Osteoblast (primary cell): ENCODE measurements around the gene METAP1D. TPM values are rescaled to one million over a fixed set of nuclear protein-coding genes. Genes with fewer than 3 reads are reported as not detected.

Source experiments
- DNase-seq: peaks from one replicate; pipeline ENCODE4 v3.0.0; 2011; ENCODE audit warnings: low spot score, mixed read lengths; ENCODE audit not compliant: insufficient read length; ENCODE audit errors: missing footprints
- H2AFZ ChIP-seq: 2 replicates; pipeline ENCODE4 v1.6.0; 2011; ENCODE audit warnings: mild to moderate bottlenecking, low read length
- H3K27ac ChIP-seq: 2 replicates; pipeline ENCODE4 v1.5.1; 2011; ENCODE audit warnings: mild to moderate bottlenecking, low read depth, low read length, moderate library complexity
- H3K27me3 ChIP-seq: 2 replicates; pipeline ENCODE4 v1.6.0; 2012; ENCODE audit warnings: mild to moderate bottlenecking, control low read depth, inconsistent platforms, low read length, moderate library complexity; ENCODE audit not compliant: insufficient read depth
- H3K36me3 ChIP-seq: 2 replicates; pipeline ENCODE4 v1.5.1; 2011; ENCODE audit warnings: mild to moderate bottlenecking, low read length, control low read depth, moderate library complexity; ENCODE audit not compliant: insufficient read depth
- H3K4me1 ChIP-seq: 2 replicates; pipeline ENCODE4 v1.5.1; 2011; ENCODE audit warnings: mild to moderate bottlenecking, low read length, control low read depth, moderate library complexity; ENCODE audit not compliant: insufficient read depth
- H3K4me2 ChIP-seq: 2 replicates; pipeline ENCODE4 v1.6.0; 2011; ENCODE audit warnings: mild to moderate bottlenecking, low read length; ENCODE audit not compliant: insufficient read depth
- H3K4me3 ChIP-seq: fragments of 200-600 bp; sonication (generic); 3 replicates; pipeline ENCODE4 v1.5.1; 2012; ENCODE audit warnings: mild to moderate bottlenecking, low read length, inconsistent platforms; ENCODE audit not compliant: insufficient read depth
- H3K79me2 ChIP-seq: 2 replicates; pipeline ENCODE4 v1.6.0; 2012; ENCODE audit warnings: mild to moderate bottlenecking, low read length, control low read depth, inconsistent platforms; ENCODE audit not compliant: insufficient read depth
- H3K9me3 ChIP-seq: 2 replicates; pipeline ENCODE4 v1.5.1; 2011; ENCODE audit warnings: low read depth, low read length, control low read depth
- H4K20me1 ChIP-seq: 2 replicates; pipeline ENCODE4 v1.6.0; 2012; ENCODE audit warnings: mild to moderate bottlenecking, low read length, control low read depth; ENCODE audit not compliant: insufficient read depth
- CTCF ChIP-seq: IDR thresholded peaks from 2 replicates; pipeline ENCODE4 v1.5.1; 2011; ENCODE audit warnings: mild to moderate bottlenecking, low read depth, low read length, moderate library complexity; ENCODE audit errors: extremely low read depth
- total RNA-seq: library from RNA; depleted of rRNA; stranded (reverse); fragments of >200 nt; gene quantifications from 2 replicates; pipeline ENCODE4 v1.2.3, GENCODE V29; 2012

METAP1D gene
- total RNA-seq, 1 donor: 11.2 TPM

DNA sequence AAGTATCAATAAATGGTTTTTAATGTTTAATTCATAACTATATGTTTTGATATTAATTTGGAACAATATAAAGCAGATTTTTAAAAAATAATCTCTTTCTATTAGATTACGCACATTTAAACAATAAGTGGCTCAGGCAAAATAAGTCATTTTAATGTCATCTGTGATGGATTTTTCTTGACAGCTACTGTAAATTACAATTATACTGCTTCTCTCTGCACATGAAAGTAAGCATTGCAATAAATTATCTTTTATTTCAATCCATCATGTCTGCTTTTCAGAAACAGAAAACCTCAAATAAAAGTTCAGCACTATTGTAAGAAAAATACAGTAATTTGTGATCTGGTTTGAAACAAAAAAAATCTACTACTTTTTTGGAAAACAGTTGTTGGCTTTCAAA is 74.5 kb downstream of the METAP1D start:
- TF ChIP-seq CTCF: no peak
- no peaks in the 10 kb centered on the region for H4K20me1 ChIP-seq
- no peak overlapping the region for H3K27ac ChIP-seq
- no peaks in the 10 kb centered on the region for H3K4me1 ChIP-seq
- DNase-seq: no peak
- no peaks in the 10 kb centered on the region for H3K36me3 ChIP-seq
- no peaks in the 10 kb centered on the region for H3K79me2 ChIP-seq
- H3K9me3 ChIP-seq: no peaks in the 10 kb centered on the region
- H3K4me3 ChIP-seq: no peak overlapping the region
- H3K27me3 ChIP-seq: no peaks in the 10 kb centered on the region
- no peak overlapping the region for H3K4me2 ChIP-seq
- no peak overlapping the region for H2AFZ ChIP-seq

GRCh38 chr2:172079416-172079815 is 79.7 kb downstream of the METAP1D start:
- no peak overlapping the region for H3K4me2 ChIP-seq

DNA sequence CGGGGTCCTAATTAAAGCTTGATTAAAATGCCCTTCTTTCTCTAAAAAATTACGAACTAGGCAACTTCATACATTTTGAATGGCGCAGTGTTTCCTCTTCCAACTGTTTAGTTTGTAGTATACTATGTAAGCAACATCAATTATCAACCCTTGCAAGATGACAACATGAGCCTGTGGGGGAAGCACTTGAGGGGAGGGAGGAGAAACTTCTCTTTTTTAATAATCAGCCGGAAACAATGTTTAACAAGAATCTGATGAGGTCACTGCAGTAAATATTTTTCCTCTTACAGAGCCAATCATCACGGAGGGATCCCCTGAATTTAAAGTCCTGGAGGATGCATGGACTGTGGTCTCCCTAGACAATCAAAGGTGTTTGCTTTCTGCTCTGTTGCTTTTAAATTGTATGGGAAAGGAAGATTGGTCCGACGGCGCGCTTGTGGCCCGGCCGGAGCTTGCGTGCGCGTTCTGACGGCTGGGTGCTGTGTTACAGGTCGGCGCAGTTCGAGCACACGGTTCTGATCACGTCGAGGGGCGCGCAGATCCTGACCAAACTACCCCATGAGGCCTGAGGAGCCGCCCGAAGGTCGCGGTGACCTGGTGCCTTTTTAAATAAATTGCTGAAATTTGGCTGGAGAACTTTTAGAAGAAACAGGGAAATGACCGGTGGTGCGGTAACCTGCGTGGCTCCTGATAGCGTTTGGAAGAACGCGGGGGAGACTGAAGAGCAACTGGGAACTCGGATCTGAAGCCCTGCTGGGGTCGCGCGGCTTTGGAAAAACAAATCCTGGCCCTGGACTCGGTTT is 80.3 kb downstream of the METAP1D start:
- H3K4me3 ChIP-seq: no peak overlapping the region
- H3K4me2 ChIP-seq: no peak overlapping the region
- peak; percentile 41 for DNase-seq
- no peak for TF ChIP-seq CTCF
- no peaks in the 10 kb centered on the region for H3K36me3 ChIP-seq
- no peaks in the 10 kb centered on the region for H3K79me2 ChIP-seq
- H4K20me1 ChIP-seq: no peaks in the 10 kb centered on the region
- H2AFZ ChIP-seq: no peak overlapping the region
- H3K4me1 ChIP-seq: peaks cover 23% of the 10 kb centered on the region
- H3K9me3 ChIP-seq: no peaks in the 10 kb centered on the region
- H3K27me3 ChIP-seq: peaks cover 10% of the 10 kb centered on the region
- no peak overlapping the region for H3K27ac ChIP-seq

More at GRCh38 chr2:172079416-172079815, 79.7 kb downstream of the METAP1D start:
- Histone ChIP-seq H2AFZ (no peak overlapping the region), H3K27me3 (peaks cover 10% of the 10 kb centered on the region), H4K20me1 (no peaks in the 10 kb centered on the region), H3K4me1 (peaks cover 20% of the 10 kb centered on the region), H3K79me2 (no peaks in the 10 kb centered on the region), H3K27ac (no peak overlapping the region), H3K9me3 (no peaks in the 10 kb centered on the region), H3K4me3 (no peak overlapping the region), H3K36me3 (no peaks in the 10 kb centered on the region)
- TF ChIP-seq CTCF: no peak
- DNase-seq: peak; percentile 19

GRCh38 chr2:172080641-172081220 is 81.0 kb downstream of the METAP1D start:
- no peak overlapping the region for H3K4me3 ChIP-seq
- H3K79me2 ChIP-seq: no peaks in the 10 kb centered on the region
- H2AFZ ChIP-seq: no peak overlapping the region
- H3K4me2 ChIP-seq: no peak overlapping the region
- peak; percentile 21 for DNase-seq
- peaks cover 23% of the 10 kb centered on the region for H3K4me1 ChIP-seq
- no peaks in the 10 kb centered on the region for H3K9me3 ChIP-seq
- no peaks in the 10 kb centered on the region for H4K20me1 ChIP-seq
- no peak for TF ChIP-seq CTCF
- no peaks in the 10 kb centered on the region for H3K36me3 ChIP-seq
- no peak overlapping the region for H3K27ac ChIP-seq
- peaks cover 10% of the 10 kb centered on the region for H3K27me3 ChIP-seq
